Activated T-cell treated with anti-CD3 and anti-CD28 coated beads, Interleukin-2, amount 50 U/mL, for 72 hours (primary cell): Measurements from ENCODE around the gene KCNQ1. TPM values are rescaled to one million over a fixed set of nuclear protein-coding genes. Genes with fewer than 3 reads are reported as not detected.

ENCODE experiments used
- ATAC-seq, 2 donors: fragments of 150-1000 bp; cut with Tn5 transposase; replicated peaks in 1 of 2; 2 replicates each; pipeline ENCODE4 v1.10.0; 2021; ENCODE audit warnings: moderate library complexity in 2 of 2, mild to moderate bottlenecking in 1 of 2
- DNase-seq, 2 donors: peaks; one replicate each; pipeline ENCODE4 v3.0.0; 2021 to 2022; ENCODE audit warnings: mixed read lengths in 1 of 2
- H3K27ac Mint-ChIP-seq: one replicate; pipeline ENCODE4 v1.8.0; 2022; ENCODE audit warnings: mild to moderate bottlenecking, moderate library complexity, mixed read lengths
- H3K27me3 Mint-ChIP-seq: one replicate; pipeline ENCODE4 v1.8.0; 2022; ENCODE audit warnings: low read depth, mixed read lengths
- H3K36me3 Mint-ChIP-seq, 2 donors: one replicate each; pipeline ENCODE4 v1.8.0; 2022; ENCODE audit warnings: mixed read lengths in 2 of 2, mild to moderate bottlenecking in 1 of 2; ENCODE audit not compliant: insufficient read depth in 2 of 2
- H3K4me1 Mint-ChIP-seq: one replicate; pipeline ENCODE4 v1.8.0; 2022; ENCODE audit warnings: low read depth, mixed read lengths
- H3K4me3 Mint-ChIP-seq, 2 donors: one replicate each; pipeline ENCODE4 v1.8.0; 2022; ENCODE audit warnings: mild to moderate bottlenecking in 2 of 2, mixed read lengths in 2 of 2, moderate library complexity in 2 of 2
- H3K9me3 Mint-ChIP-seq, 2 donors: one replicate each; pipeline ENCODE4 v1.8.0; 2022; ENCODE audit warnings: mixed read lengths in 2 of 2
- total RNA-seq, 2 donors: library from RNA; stranded (reverse); gene quantifications; one replicate each; pipeline ENCODE4 v1.2.3, GENCODE V29; 2022

Gene KCNQ1
- total RNA-seq, 2 donors from 2014 or later: 11.4 TPM

DNA sequence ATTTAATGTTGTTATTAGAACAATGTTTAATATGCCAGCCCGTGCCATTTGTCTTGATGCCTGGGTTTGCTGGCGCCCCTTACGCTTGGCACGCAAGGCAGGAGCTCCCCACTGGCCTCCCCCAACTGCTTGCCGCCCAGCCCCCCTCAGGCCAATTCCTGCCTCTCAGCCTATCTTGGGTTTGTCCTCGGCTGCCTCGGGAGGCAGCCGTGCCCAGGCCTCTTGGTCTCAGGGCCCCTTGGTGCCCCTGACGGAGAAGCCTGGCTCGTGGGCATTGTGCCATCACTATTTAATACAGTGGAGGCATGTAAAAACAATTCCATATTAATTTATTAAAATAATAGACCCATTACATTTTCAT is 135.2 kb downstream of the KCNQ1 start:
- Mint-ChIP-seq H3K36me3 (no peaks in the 10 kb centered on the region), H3K4me1 (no peaks in the 10 kb centered on the region), H3K27me3 (no peaks in the 10 kb centered on the region), H3K9me3 (no peaks in the 10 kb centered on the region), H3K27ac (no peak overlapping the region), H3K4me3 (no peak overlapping the region)
- DNase-seq (no peak), ATAC-seq (no peak)

DNA sequence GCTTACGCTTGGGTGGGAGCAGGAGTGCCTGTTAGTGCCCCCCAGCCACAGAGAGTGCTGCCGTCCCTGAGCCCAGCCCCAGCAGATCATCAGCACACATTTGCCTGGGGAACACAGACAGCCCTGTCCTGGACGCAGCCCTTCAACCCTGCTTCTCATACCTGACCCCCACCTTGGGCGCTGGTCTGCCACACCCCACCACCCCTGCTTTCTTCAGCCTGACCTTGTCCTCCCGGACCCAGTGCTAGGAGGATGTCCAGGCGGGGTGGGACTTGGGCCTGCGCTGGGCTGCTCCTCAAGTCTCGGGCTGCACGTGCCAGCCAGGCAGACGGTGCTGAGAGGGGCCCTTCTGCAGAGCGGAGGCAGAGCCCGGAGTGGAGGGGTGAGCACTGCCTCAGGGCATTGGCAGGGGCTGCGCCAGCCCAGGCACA is 135.8 kb downstream of the KCNQ1 start:
- DNase-seq (no peak), ATAC-seq (no peak)
- no peaks in the 10 kb centered on the region for H3K4me1 Mint-ChIP-seq
- H3K27me3 Mint-ChIP-seq: no peaks in the 10 kb centered on the region
- no peak overlapping the region for H3K27ac Mint-ChIP-seq
- H3K4me3 Mint-ChIP-seq: no peak overlapping the region
- no peaks in the 10 kb centered on the region for H3K9me3 Mint-ChIP-seq
- H3K36me3 Mint-ChIP-seq: no peaks in the 10 kb centered on the region

DNA sequence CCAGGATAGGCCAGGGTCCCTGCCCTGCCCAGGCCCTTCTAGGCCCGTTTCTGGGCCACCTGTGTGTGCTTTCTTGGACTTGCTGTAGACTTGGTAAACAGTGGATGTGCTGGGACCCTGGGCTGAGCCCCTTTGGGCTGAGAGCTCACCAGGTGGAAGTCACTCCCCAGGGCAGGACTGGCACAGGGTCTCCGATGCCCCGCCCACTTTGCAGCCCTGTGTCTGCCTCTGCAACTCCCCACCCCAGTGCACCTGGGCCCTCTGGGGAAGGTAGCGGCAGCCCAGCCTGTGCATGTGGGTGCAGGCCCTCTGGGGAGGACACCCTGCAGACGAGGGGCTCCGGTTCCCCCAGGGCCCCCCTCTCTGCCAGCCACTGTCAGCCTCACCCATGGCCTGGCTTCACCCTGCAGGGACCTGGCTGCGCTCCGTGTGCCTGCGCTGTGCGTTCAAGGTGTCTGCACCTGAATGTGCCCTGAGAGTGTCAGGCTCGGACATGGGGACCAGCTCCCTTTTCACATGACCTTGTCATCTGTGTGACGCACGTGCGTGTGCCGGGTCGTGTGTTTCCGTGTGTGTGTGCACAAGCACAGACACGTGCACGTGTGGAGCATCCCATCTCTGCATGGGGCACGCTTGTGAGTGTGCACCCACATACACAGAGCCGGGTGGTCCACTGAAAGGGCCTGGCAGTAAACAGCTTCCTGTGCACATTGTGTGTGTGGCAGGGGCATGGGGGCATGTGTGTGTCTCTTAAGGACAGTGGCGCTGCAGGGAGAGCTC is 136.5 kb downstream of the KCNQ1 start:
- no peaks in the 10 kb centered on the region for H3K9me3 Mint-ChIP-seq
- H3K4me3 Mint-ChIP-seq: no peak overlapping the region
- H3K27ac Mint-ChIP-seq: no peak overlapping the region
- no peaks in the 10 kb centered on the region for H3K27me3 Mint-ChIP-seq
- no peaks in the 10 kb centered on the region for H3K4me1 Mint-ChIP-seq
- H3K36me3 Mint-ChIP-seq: no peaks in the 10 kb centered on the region
- no peak for ATAC-seq
- no peak for DNase-seq

DNA sequence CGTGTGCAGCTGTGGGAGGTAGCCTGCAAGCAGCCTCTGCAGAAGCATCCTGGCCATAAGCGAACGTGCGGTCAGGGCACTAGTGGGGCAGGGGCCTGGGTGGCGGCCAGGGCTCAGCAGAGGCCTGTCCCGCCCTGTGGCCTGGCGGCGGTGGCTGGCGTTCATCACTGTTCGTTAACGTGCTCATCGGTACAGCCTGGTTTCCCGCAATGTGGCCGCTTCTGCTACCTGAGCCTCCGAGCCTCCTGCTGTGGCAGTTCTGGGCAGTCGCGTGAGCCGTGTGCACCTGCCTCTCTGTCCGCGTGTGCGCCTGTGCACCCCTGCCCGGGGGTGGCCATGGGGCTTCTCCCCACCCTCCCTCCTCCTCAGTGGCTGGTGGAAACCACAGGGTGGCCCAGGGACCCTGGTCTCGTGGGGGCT is 137.1 kb downstream of the KCNQ1 start:
- H3K4me1 Mint-ChIP-seq: no peaks in the 10 kb centered on the region
- DNase-seq (no peak), ATAC-seq (no peak)
- H3K27ac Mint-ChIP-seq: no peak overlapping the region
- H3K4me3 Mint-ChIP-seq: no peak overlapping the region
- H3K9me3 Mint-ChIP-seq: no peaks in the 10 kb centered on the region
- H3K27me3 Mint-ChIP-seq: no peaks in the 10 kb centered on the region
- H3K36me3 Mint-ChIP-seq: no peaks in the 10 kb centered on the region

DNA sequence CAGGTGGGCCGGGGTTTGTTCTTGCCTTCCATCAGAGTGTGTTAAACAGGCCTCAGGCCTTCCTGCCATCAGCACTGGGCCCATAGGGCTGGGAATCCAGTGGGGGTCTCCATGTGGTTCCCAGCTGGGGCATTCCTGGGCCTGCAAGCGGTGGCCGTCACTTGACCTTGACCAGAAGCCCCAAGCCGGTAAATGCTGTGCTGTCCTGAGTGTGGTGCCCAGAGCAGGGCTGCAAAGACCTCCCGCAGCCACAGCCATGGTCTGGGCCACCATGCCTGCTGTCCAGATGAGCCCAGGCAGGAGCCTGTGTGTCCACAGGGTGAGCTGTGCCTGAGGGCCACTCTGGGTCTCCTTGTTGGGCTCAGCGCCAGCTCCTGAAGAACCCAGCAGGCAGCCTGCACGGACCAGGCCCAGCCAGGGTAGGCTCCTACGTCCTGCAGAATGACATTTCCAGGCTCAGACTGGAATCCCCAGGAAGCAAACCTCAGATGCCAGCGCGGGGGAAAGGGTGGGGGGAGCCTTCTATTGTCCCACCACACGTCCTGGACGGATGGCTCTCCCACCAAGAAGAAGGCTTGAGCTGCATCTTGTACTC is 137.6 kb downstream of the KCNQ1 start:
- no peak overlapping the region for H3K4me3 Mint-ChIP-seq
- no peaks in the 10 kb centered on the region for H3K36me3 Mint-ChIP-seq
- no peak for ATAC-seq
- no peaks in the 10 kb centered on the region for H3K4me1 Mint-ChIP-seq
- no peak overlapping the region for H3K27ac Mint-ChIP-seq
- DNase-seq: no peak
- H3K27me3 Mint-ChIP-seq: no peaks in the 10 kb centered on the region
- no peaks in the 10 kb centered on the region for H3K9me3 Mint-ChIP-seq

DNA sequence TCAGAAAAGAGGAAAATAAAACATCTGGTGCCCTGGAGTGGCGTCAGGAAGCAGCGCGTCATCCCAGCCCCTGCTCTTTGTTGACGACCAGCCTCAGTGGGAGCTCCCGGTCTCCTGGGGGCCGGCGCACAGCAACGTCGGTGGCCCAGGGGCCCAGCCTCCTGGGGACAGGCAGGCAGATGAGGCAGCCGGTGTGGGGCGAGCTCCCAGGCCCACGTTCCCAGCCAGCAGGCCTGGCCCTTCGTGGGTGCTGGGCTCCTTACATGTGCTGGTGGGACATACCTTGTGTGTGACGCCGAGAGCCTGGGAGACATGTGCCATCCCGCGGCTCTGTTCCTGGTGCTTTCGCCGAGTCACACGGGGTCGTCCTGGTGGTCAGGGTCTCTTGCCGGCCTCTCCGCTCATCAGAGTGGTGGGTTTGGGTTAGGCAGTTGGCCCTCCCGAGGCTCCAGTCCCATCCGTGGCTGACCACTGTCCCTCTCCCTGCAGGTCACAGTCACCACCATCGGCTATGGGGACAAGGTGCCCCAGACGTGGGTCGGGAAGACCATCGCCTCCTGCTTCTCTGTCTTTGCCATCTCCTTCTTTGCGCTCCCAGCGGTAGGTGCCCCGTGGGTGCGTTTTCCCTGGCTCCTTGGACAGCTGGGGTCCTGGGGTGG is 138.3 kb downstream of the KCNQ1 start:
- no peaks in the 10 kb centered on the region for H3K36me3 Mint-ChIP-seq
- H3K4me3 Mint-ChIP-seq: no peak overlapping the region
- H3K27me3 Mint-ChIP-seq: no peaks in the 10 kb centered on the region
- ATAC-seq (no peak), DNase-seq (no peak)
- H3K4me1 Mint-ChIP-seq: no peaks in the 10 kb centered on the region
- no peak overlapping the region for H3K27ac Mint-ChIP-seq
- H3K9me3 Mint-ChIP-seq: no peaks in the 10 kb centered on the region

DNA sequence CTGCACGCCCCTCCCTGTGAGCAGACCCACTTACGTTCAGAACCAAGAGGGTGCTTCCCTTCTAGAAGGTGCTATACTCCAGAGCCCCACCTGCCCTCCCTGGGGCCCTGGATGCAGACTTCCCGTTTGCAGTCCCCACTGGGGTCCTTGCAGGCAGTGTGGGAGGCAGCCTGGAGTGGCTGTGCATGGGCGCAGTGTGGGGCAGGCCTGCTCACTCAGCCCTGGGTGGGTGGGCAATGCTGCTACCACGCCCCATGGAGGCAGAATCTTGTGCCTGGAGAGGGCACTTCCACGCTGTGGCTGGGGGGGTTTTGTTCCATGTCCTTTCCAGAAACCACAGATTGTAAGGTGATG is 138.8 kb downstream of the KCNQ1 start:
- Mint-ChIP-seq H3K27ac (no peak overlapping the region), H3K9me3 (no peaks in the 10 kb centered on the region), H3K4me3 (no peak overlapping the region), H3K4me1 (no peaks in the 10 kb centered on the region), H3K27me3 (no peaks in the 10 kb centered on the region), H3K36me3 (no peaks in the 10 kb centered on the region)
- no peak for DNase-seq
- ATAC-seq: no peak

DNA sequence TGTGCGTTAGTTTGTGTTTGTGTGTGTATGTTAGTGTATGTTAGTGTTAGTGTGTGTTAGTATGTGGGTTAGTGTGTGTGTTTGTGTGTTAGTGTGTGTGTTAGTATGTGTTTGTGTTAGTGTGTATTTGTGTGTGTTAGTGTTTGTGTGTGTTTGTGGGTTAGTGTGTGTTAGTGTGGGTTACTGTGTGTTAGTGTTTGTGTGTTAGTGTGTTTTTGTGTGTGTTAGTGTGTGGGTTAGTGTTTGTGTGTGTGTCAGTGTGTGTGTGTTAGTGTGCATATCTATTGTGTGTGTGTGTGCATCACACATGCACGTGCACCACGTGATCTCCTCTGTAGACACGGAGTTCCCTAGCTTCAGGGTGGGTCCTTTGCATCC is 139.6 kb downstream of the KCNQ1 start:
- Mint-ChIP-seq H3K4me1 (no peaks in the 10 kb centered on the region), H3K9me3 (no peaks in the 10 kb centered on the region), H3K36me3 (no peaks in the 10 kb centered on the region), H3K27me3 (no peaks in the 10 kb centered on the region), H3K27ac (no peak overlapping the region), H3K4me3 (no peak overlapping the region)
- no peak for ATAC-seq
- no peak for DNase-seq

DNA sequence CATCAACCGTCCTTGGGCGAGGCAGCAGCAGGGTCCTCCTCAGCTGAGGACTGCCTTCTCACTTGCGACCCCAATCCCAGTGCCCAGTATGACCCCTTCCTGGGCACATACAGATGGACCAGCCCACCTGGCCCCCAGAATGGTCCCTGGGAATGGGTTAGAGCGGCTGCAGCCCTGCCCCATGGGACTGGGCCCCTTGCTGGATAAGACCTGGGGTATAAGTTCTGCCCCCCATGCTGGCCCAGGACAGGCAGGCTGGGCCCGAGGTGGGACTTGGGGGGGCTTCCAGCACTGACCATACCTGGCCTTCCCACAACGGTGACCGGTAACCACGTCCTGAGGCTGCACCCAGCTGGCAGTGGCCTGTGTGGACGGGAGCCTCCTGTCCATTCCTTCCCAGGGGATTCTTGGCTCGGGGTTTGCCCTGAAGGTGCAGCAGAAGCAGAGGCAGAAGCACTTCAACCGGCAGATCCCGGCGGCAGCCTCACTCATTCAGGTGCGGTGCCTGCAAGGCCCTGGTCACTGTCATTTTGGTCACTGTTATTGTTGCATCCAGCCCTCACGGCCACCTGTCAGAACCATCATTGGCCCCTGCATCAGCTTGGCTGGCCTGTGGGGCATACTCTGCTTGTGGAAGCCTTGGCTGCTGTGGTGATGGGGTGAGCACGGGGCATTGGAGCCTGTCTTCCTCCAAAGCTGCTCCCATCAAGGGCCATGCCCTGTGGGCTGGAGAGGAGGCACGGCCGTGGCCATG is 140.2 kb downstream of the KCNQ1 start:
- no peak for DNase-seq

DNA sequence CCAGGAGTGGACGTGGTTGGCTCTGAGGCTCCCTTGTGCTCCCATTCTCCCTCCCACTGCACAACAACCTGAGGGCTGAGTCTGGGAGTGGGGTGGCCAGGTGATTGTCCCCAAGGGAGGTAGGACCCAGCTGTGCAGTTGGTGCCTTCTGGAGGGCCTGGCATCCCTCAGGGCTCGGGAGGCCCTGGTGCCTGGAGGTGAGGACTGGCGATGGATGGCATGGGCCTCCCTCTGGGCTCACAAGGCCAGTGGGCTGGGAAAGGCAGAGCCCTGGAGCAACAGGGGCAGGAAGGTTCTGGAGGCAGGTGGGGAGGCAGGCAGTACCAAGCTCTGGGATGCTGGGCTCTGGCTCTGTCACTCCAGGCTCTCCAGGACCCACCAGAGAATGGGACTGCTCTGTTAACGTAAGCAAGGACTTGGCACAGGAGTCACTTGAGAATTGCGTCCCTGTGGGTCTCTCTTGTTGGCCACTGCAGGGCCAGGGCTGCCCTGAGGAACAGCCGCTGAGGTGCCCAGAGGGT is 140.8 kb downstream of the KCNQ1 start:
- no peak overlapping the region for H3K4me3 Mint-ChIP-seq
- H3K27ac Mint-ChIP-seq: no peak overlapping the region
- no peak for DNase-seq
- no peaks in the 10 kb centered on the region for H3K27me3 Mint-ChIP-seq
- no peaks in the 10 kb centered on the region for H3K36me3 Mint-ChIP-seq
- ATAC-seq: no peak
- H3K4me1 Mint-ChIP-seq: no peaks in the 10 kb centered on the region
- no peaks in the 10 kb centered on the region for H3K9me3 Mint-ChIP-seq

More for the DNA sequence above, 140.2 kb downstream of the KCNQ1 start:
- ATAC-seq: no peak
- Mint-ChIP-seq H3K36me3 (no peaks in the 10 kb centered on the region), H3K27ac (no peak overlapping the region), H3K27me3 (no peaks in the 10 kb centered on the region), H3K9me3 (no peaks in the 10 kb centered on the region), H3K4me3 (no peak overlapping the region), H3K4me1 (no peaks in the 10 kb centered on the region)

DNA sequence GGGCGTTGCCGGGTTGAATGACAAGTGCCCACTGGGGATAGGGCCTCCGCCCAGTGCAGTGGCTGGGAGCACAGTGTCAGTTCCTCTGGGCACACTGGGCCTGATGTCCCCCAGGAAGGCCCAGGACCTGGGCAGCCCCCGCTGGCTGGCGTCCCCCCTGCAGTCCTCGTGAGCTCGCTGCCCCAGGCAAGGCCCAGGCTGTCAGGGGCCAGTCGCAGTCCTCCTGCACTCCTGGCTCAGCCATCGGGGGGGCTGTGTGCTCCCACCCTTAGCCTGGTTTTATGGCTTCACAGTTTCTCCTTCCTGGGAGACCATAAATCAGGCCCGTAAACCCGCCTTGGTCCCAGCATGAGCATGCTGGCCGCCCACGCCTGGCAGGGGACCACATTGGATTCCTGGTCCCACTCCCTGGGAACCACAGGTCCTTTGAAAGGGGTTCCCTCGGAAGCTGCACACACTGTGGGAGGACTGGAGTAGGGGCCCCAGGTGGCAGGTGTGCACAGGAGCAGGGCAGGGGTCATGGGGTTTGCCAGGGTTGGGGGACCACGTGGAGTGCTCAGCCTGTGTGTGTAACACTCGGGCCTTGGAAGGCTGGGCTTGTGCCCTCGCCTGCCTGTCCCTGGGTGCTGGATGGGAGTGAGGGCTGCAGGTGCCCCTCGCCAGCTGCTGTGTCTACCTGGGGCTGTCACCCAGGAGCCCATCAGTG is 141.4 kb downstream of the KCNQ1 start:
- Mint-ChIP-seq H3K9me3 (no peaks in the 10 kb centered on the region), H3K27me3 (no peaks in the 10 kb centered on the region)

DNA sequence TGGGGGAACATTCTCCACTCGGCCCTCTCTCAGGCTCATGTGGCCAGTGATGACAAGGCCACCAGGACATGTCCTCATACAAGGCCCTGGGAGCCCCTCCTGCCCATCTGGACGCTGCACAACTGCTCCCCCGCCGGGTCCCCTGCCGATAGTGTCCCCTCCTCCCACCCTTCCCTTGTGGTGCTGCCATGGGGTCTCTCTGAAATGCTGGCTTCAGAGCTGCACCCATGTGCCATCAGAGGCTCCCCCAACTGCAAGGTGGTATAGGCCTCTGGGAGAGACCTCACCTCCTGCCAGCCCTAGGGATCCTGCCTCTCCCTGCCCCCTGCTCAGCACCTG is 142.0 kb downstream of the KCNQ1 start:
- Mint-ChIP-seq H3K4me1 (no peaks in the 10 kb centered on the region), H3K4me3 (no peak overlapping the region), H3K36me3 (no peaks in the 10 kb centered on the region), H3K27me3 (no peaks in the 10 kb centered on the region), H3K27ac (no peak overlapping the region), H3K9me3 (no peaks in the 10 kb centered on the region)
- no peak for DNase-seq
- no peak for ATAC-seq

More for the DNA sequence above, 141.4 kb downstream of the KCNQ1 start:
- Mint-ChIP-seq H3K4me1 (no peaks in the 10 kb centered on the region), H3K36me3 (no peaks in the 10 kb centered on the region), H3K4me3 (no peak overlapping the region), H3K27ac (no peak overlapping the region)
- ATAC-seq (no peak), DNase-seq (no peak)
